Measurements from ENCODE around the gene NCAPH2. TPM values are rescaled to one million over a fixed set of nuclear protein-coding genes. Genes with fewer than 3 reads are reported as not detected.

The NCAPH2 gene
- total and polyA plus RNA-seq, 2 of the 13 experiments (the other 11 are each of a cell fraction or from before 2014, with no cell fraction given) = 28.1 to 64.4 TPM

- TF ChIP-seq ZNF646 (CRISPR knock-in tag; IDR thresholded peaks at IDR 0.05) (no peak), XRCC5 (optimal IDR thresholded peaks at IDR 0.05; ENCODE audit: low read length) (peak; percentile 31), CREB3 (CRISPR knock-in tag; IDR thresholded peaks at IDR 0.05) (peak; percentile 19; the same call in 1 of the 2 replicates), ETV6 (CRISPR knock-in tag; conservative IDR thresholded peaks at IDR 0.05) (no peak), ZNF761 (CRISPR knock-in tag; conservative IDR thresholded peaks at IDR 0.05) (no peak), MAFF (IDR thresholded peaks at IDR 0.05; ENCODE audit: low read depth, low read length) (no peak), JUN (CRISPR knock-in tag; IDR thresholded peaks at IDR 0.05) (peak; percentile 11; the same call in 1 of the 2 replicates), ZNF816 (CRISPR knock-in tag; IDR thresholded peaks at IDR 0.05; ENCODE audit: borderline replicate concordance) (no peak), NFATC3 (CRISPR knock-in tag; IDR thresholded peaks at IDR 0.05) (no peak), ZNF138 (CRISPR knock-in tag; IDR thresholded peaks at IDR 0.05; ENCODE audit: low read depth) (peak; percentile 45; the same call in 1 of the 2 replicates), SNAPC2 (CRISPR knock-in tag; IDR thresholded peaks at IDR 0.05) (no peak), HES4 (CRISPR knock-in tag; IDR thresholded peaks at IDR 0.05; ENCODE audit: borderline replicate concordance) (no peak), ZFP36L1 (CRISPR knock-in tag; IDR thresholded peaks at IDR 0.05) (no peak), ZFP41 (CRISPR knock-in tag; IDR thresholded peaks at IDR 0.05; ENCODE audit: borderline replicate concordance) (no peak), ZNF337 (CRISPR knock-in tag; IDR thresholded peaks at IDR 0.05; ENCODE audit: borderline replicate concordance, low read depth) (no peak), ZNF83 (CRISPR knock-in tag; IDR thresholded peaks at IDR 0.05; ENCODE audit: borderline replicate concordance) (no peak), EHMT2 (IDR thresholded peaks at IDR 0.05; ENCODE audit: borderline replicate concordance, low read depth, low read length) (no peak), TFAP4 (IDR thresholded peaks at IDR 0.05; ENCODE audit: borderline replicate concordance, low read depth) (no peak), ATF6 (CRISPR knock-in tag; conservative IDR thresholded peaks at IDR 0.05) (0 out of 2 replicates have a peak, but pooled peaks have one; percentile 26)
These were observed 22.0 kb downstream of the NCAPH2 start, which contains the start of gene TYMP (continued) for GRCh38 chr22:50529897-50530579.

All from HepG2 (cell line).